ENCODE results near the gene PPP1R7. TPM values are rescaled to one million over a fixed set of nuclear protein-coding genes. Genes with fewer than 3 reads are reported as not detected.

Gene PPP1R7
- total RNA-seq, 1 experiment from 2014 or later: 65.4 TPM

GRCh38 chr2:241177526-241178334 lies 27.5 kb downstream of the PPP1R7 start:
- no peak for DNase-seq
- Mint-ChIP-seq H3K36me3 (ENCODE audit: insufficient read depth, unreplicated experiment) (peaks cover 12% of the 10 kb centered on the region), H3K27me3 (ENCODE audit: unreplicated experiment) (no peaks in the 10 kb centered on the region), H3K4me3 (ENCODE audit: low read depth, unreplicated experiment) (no peak overlapping the region), H3K9me3 (ENCODE audit: low read depth, unreplicated experiment) (no peaks in the 10 kb centered on the region), H3K27ac (ENCODE audit: unreplicated experiment) (no peak overlapping the region), H3K4me1 (ENCODE audit: low read depth, unreplicated experiment) (no peaks in the 10 kb centered on the region)
- TF ChIP-seq CTCF (IDR thresholded peaks at IDR 0.05; ENCODE audit: unreplicated experiment): no peak
- CTCF ChIA-PET: interaction anchor here (0.7 kb wide), 1 partner anchor 21 kb away, joined by 5 read pairs; no protein-coding TSS in a partner anchor
- BruUV-seq (replicated peaks): no TSS peak
- intact Hi-C loops (cut with micrococcal nuclease; ENCODE audit: unreplicated experiment): no loop called here

- Mint-ChIP-seq H3K9me3 (ENCODE audit: low read depth, unreplicated experiment) (no peaks in the 10 kb centered on the region), H3K4me1 (ENCODE audit: low read depth, unreplicated experiment) (no peaks in the 10 kb centered on the region), H3K27ac (ENCODE audit: unreplicated experiment) (no peak overlapping the region), H3K36me3 (ENCODE audit: insufficient read depth, unreplicated experiment) (peaks cover 12% of the 10 kb centered on the region), H3K4me3 (ENCODE audit: low read depth, unreplicated experiment) (no peak overlapping the region), H3K27me3 (ENCODE audit: unreplicated experiment) (no peaks in the 10 kb centered on the region)
- BruUV-seq (replicated peaks): no TSS peak
- no peak for DNase-seq
- intact Hi-C loops (cut with micrococcal nuclease; ENCODE audit: unreplicated experiment): no loop called here
- CTCF ChIA-PET: interaction anchor here (0.7 kb wide), 1 partner anchor 43 kb away, joined by 3 read pairs; no protein-coding TSS in a partner anchor
- TF ChIP-seq CTCF (IDR thresholded peaks at IDR 0.05; ENCODE audit: unreplicated experiment): no peak
Measured at GRCh38 chr2:241178961-241179360, 28.7 kb downstream of the PPP1R7 start.

GRCh38 chr2:241179899-241180298 lies 29.6 kb downstream of the PPP1R7 start:
- CTCF ChIA-PET: interaction anchor here (0.7 kb wide), 1 partner anchor 436 kb away, joined by 4 read pairs; no protein-coding TSS in a partner anchor
- no peaks in the 10 kb centered on the region for H3K9me3 Mint-ChIP-seq (ENCODE audit: low read depth, unreplicated experiment)
- no peaks in the 10 kb centered on the region for H3K27me3 Mint-ChIP-seq (ENCODE audit: unreplicated experiment)
- no peak overlapping the region for H3K4me3 Mint-ChIP-seq (ENCODE audit: low read depth, unreplicated experiment)
- H3K27ac Mint-ChIP-seq (ENCODE audit: unreplicated experiment): no peak overlapping the region
- no TSS peak for BruUV-seq (replicated peaks)
- intact Hi-C loops (cut with micrococcal nuclease; ENCODE audit: unreplicated experiment): no loop called here
- H3K4me1 Mint-ChIP-seq (ENCODE audit: low read depth, unreplicated experiment): no peaks in the 10 kb centered on the region
- H3K36me3 Mint-ChIP-seq (ENCODE audit: insufficient read depth, unreplicated experiment): peaks cover 20% of the 10 kb centered on the region
- no peak for DNase-seq
- TF ChIP-seq CTCF (IDR thresholded peaks at IDR 0.05; ENCODE audit: unreplicated experiment): no peak

- no peak overlapping the region for H3K27ac Mint-ChIP-seq (ENCODE audit: unreplicated experiment)
- no peak for DNase-seq
- no peaks in the 10 kb centered on the region for H3K9me3 Mint-ChIP-seq (ENCODE audit: low read depth, unreplicated experiment)
- H3K4me1 Mint-ChIP-seq (ENCODE audit: low read depth, unreplicated experiment): no peaks in the 10 kb centered on the region
- CTCF ChIA-PET: interaction anchor here (0.7 kb wide), 1 partner anchor 435 kb away, joined by 4 read pairs; no protein-coding TSS in a partner anchor
- no peak overlapping the region for H3K4me3 Mint-ChIP-seq (ENCODE audit: low read depth, unreplicated experiment)
- TF ChIP-seq CTCF (IDR thresholded peaks at IDR 0.05; ENCODE audit: unreplicated experiment): no peak
- H3K27me3 Mint-ChIP-seq (ENCODE audit: unreplicated experiment): no peaks in the 10 kb centered on the region
- H3K36me3 Mint-ChIP-seq (ENCODE audit: insufficient read depth, unreplicated experiment): peaks cover 21% of the 10 kb centered on the region
- no TSS peak for BruUV-seq (replicated peaks)
- intact Hi-C loops (cut with micrococcal nuclease; ENCODE audit: unreplicated experiment): no loop called here
Measured at GRCh38 chr2:241180495-241180894, 30.2 kb downstream of the PPP1R7 start.
